Tongue (tissue), 2 donors: ENCODE data around the gene EXT2. TPM values are rescaled to one million over a fixed set of nuclear protein-coding genes. Genes with fewer than 3 reads are reported as not detected.

Experiments used
- DNase-seq: peaks from one replicate; pipeline ENCODE4 v3.0.0-alpha.2; 2015
- total RNA-seq: library from RNA; depleted of rRNA; stranded (reverse); fragments of >200 nt; gene quantifications from one replicate; pipeline ENCODE4 v1.2.3, GENCODE V29; 2014

EXT2 gene
- total RNA-seq: 79.5 TPM

GRCh38 chr11:44095506-44096359 is at the start of gene EXT2:
Gene EXT2 (plus strand): TSS chr11:44095678. CDS start chr11:44107713, 12,035 bp downstream.
- DNase-seq: peak; percentile 93

GRCh38 chr11:44046182-44046581 is 49.3 kb upstream of the EXT2 start:
- DNase-seq: no peak

GRCh38 chr11:44047298-44047697 is 48.2 kb upstream of the EXT2 start:
- no peak for DNase-seq

- DNase-seq: no peak
These were observed 47.5 kb upstream of the EXT2 start, which contains the start of gene ACCSL for GRCh38 chr11:44047931-44048431. Gene ACCSL (plus strand): TSS chr11:44047981. CDS start chr11:44048037, 56 bp downstream.

GRCh38 chr11:44049832-44050231 is 45.6 kb upstream of the EXT2 start:
- DNase-seq: no peak

- no peak for DNase-seq
These were observed 44.3 kb upstream of the EXT2 start for GRCh38 chr11:44051171-44051570.

GRCh38 chr11:44057340-44057739 is 38.1 kb upstream of the EXT2 start:
- no peak for DNase-seq

- DNase-seq: no peak
These were observed 37.2 kb upstream of the EXT2 start for GRCh38 chr11:44058275-44058674.

GRCh38 chr11:44065161-44065661 is 30.3 kb upstream of the EXT2 start:
- DNase-seq: no peak

- peak; percentile 97 for DNase-seq
These were observed 29.4 kb upstream of the EXT2 start, which contains the start of gene ACCS for GRCh38 chr11:44065841-44066731. Gene ACCS (plus strand): TSS chr11:44066270. CDS start chr11:44067628, 1,358 bp downstream.

- no peak for DNase-seq
These were observed 28.7 kb upstream of the EXT2 start for GRCh38 chr11:44066732-44067141.

- no peak for DNase-seq
These were observed 28.2 kb upstream of the EXT2 start for GRCh38 chr11:44067266-44067665.

- DNase-seq: no peak
These were observed 27.3 kb upstream of the EXT2 start for GRCh38 chr11:44068180-44068579.

- DNase-seq: no peak
These were observed 24.3 kb upstream of the EXT2 start for GRCh38 chr11:44071157-44071556.

- DNase-seq: no peak
These were observed 22.5 kb upstream of the EXT2 start for GRCh38 chr11:44072757-44073658.

- no peak for DNase-seq
These were observed 16.7 kb upstream of the EXT2 start for GRCh38 chr11:44078794-44079193.

- no peak for DNase-seq
These were observed 16.1 kb upstream of the EXT2 start for GRCh38 chr11:44079376-44079775.

GRCh38 chr11:44080951-44081350 is 14.5 kb upstream of the EXT2 start:
- DNase-seq: no peak

- no peak for DNase-seq
These were observed 12.8 kb upstream of the EXT2 start for GRCh38 chr11:44082645-44083044.

- no peak for DNase-seq
These were observed 12.0 kb upstream of the EXT2 start for GRCh38 chr11:44083433-44083832.

- no peak for DNase-seq
These were observed 11.6 kb upstream of the EXT2 start for GRCh38 chr11:44083906-44084305.
